CD14-positive monocyte (primary cell): Measurements from ENCODE around the gene ARHGEF25. TPM values are rescaled to one million over a fixed set of nuclear protein-coding genes. Genes with fewer than 3 reads are reported as not detected.

Experiments used
- DNase-seq, 3 donors: peaks; one replicate each; pipeline ENCODE4 v3.0.0-alpha.2; 2011 to 2022
- H2AFZ ChIP-seq: 2 replicates; pipeline ENCODE4 v1.6.0; 2012; ENCODE audit warnings: mild to moderate bottlenecking, low read depth, low read length, inconsistent platforms; ENCODE audit not compliant: insufficient read depth, poor library complexity, severe bottlenecking
- H3K27ac ChIP-seq, 2 donors: 1 replicate in 1 of 2; 2 replicates in 1 of 2; pipeline ENCODE4 v1.5.1; 2012 to 2013; ENCODE audit warnings: low read length in 2 of 2, control low read depth in 1 of 2, inconsistent platforms in 1 of 2, low read depth in 1 of 2, mild to moderate bottlenecking in 1 of 2
- H3K27me3 ChIP-seq, 2 donors: one replicate each; pipeline versions ENCODE4 v1.6.0 to v1.6.1; 2011 to 2013; ENCODE audit warnings: low read length in 2 of 2; ENCODE audit not compliant: control insufficient read depth in 2 of 2, insufficient read depth in 2 of 2
- H3K36me3 ChIP-seq, 2 donors: replicated peaks in 1 of 2; 1 replicate in 1 of 2; 2 replicates in 1 of 2; pipeline versions ENCODE4 v1.5.1 to v1.6.1; 2012 to 2013; ENCODE audit warnings: low read length in 2 of 2, control low read depth in 1 of 2, inconsistent platforms in 1 of 2, mild to moderate bottlenecking in 1 of 2; ENCODE audit not compliant: insufficient read depth in 2 of 2, control insufficient read depth in 1 of 2
- H3K4me1 ChIP-seq, 2 donors: 1 replicate in 1 of 2; 2 replicates in 1 of 2; pipeline versions ENCODE4 v1.5.1 to v1.6.1; 2012 to 2013; ENCODE audit warnings: low read length in 2 of 2, control low read depth in 1 of 2, inconsistent platforms in 1 of 2, mild to moderate bottlenecking in 1 of 2, moderate library complexity in 1 of 2; ENCODE audit not compliant: insufficient read depth in 2 of 2, control insufficient read depth in 1 of 2
- H3K4me2 ChIP-seq: replicated peaks from 2 replicates; pipeline ENCODE3; 2012; ENCODE audit warnings: low read length, moderate library complexity, mild to moderate bottlenecking; ENCODE audit not compliant: poor library complexity, severe bottlenecking; ENCODE audit errors: extremely low read depth
- H3K4me3 ChIP-seq, 3 experiments: fragments of 200-600 bp in 1 of 3; sonication (generic) in 1 of 3; replicated peaks in 1 of 3; 1 replicate in 2 of 3; 2 replicates in 1 of 3; pipeline ENCODE4 v1.5.1; 2011 to 2013; ENCODE audit warnings: low read length in 3 of 3, mild to moderate bottlenecking in 3 of 3, control low read depth in 2 of 3, low read depth in 2 of 3, inconsistent platforms in 1 of 3, moderate library complexity in 1 of 3
- H3K79me2 ChIP-seq: 2 replicates; pipeline ENCODE4 v1.6.0; 2012; ENCODE audit warnings: mild to moderate bottlenecking, control low read depth, inconsistent platforms, low read length, moderate library complexity; ENCODE audit not compliant: insufficient read depth
- H3K9ac ChIP-seq: 2 replicates; pipeline ENCODE4 v1.6.0; 2017; ENCODE audit warnings: low read length, mild to moderate bottlenecking; ENCODE audit not compliant: insufficient read depth, poor library complexity, severe bottlenecking
- H3K9me3 ChIP-seq, 2 donors: replicated peaks in 1 of 2; 1 replicate in 1 of 2; 2 replicates in 1 of 2; pipeline versions ENCODE4 v1.5.1 to v1.6.1; 2012 to 2013; ENCODE audit warnings: low read length in 2 of 2, control low read depth in 1 of 2; ENCODE audit not compliant: control insufficient read depth in 1 of 2, insufficient read depth in 1 of 2
- H4K20me1 ChIP-seq: 2 replicates; pipeline ENCODE4 v1.6.0; 2012; ENCODE audit warnings: mild to moderate bottlenecking, low read length, control low read depth, moderate library complexity; ENCODE audit not compliant: insufficient read depth
- H3K27ac Mint-ChIP-seq, 7 donors: one replicate each; pipeline ENCODE4 v1.8.0; 2020; ENCODE audit warnings: mild to moderate bottlenecking in 7 of 7, mixed read lengths in 7 of 7, moderate library complexity in 6 of 7, inconsistent platforms in 2 of 7
- H3K27me3 Mint-ChIP-seq, 3 donors: one replicate each; pipeline ENCODE4 v1.8.0; 2021 to 2022; ENCODE audit warnings: low read depth in 3 of 3, mild to moderate bottlenecking in 3 of 3, mixed read lengths in 3 of 3, moderate library complexity in 3 of 3, inconsistent platforms in 1 of 3
- H3K36me3 Mint-ChIP-seq, 2 donors: one replicate each; pipeline ENCODE4 v1.8.0; 2020; ENCODE audit warnings: mixed read lengths in 2 of 2, inconsistent platforms in 1 of 2, mild to moderate bottlenecking in 1 of 2
- H3K4me1 Mint-ChIP-seq: one replicate; pipeline ENCODE4 v1.8.0; 2020; ENCODE audit warnings: mild to moderate bottlenecking, mixed read lengths
- H3K4me3 Mint-ChIP-seq, 2 donors: one replicate each; pipeline ENCODE4 v1.8.0; 2020; ENCODE audit warnings: mild to moderate bottlenecking in 2 of 2, mixed read lengths in 2 of 2, moderate library complexity in 1 of 2
- H3K9me3 Mint-ChIP-seq, 7 donors: one replicate each; pipeline ENCODE4 v1.8.0; 2020 to 2022; ENCODE audit warnings: mixed read lengths in 7 of 7, mild to moderate bottlenecking in 6 of 7, moderate library complexity in 6 of 7, inconsistent platforms in 2 of 7
- WGBS: methylation state at CpG from one replicate; pipeline ENCODE4 v1.1.5; 2013; ENCODE audit warnings: missing lambda C conversion rate; ENCODE audit not compliant: insufficient coverage; 5-methylcytosine and 5-hydroxymethylcytosine counted together
- intact Hi-C, 2 donors: fragments of 100-400 bp; cut with micrococcal nuclease; formaldehyde crosslinking; loops; one replicate each; pipeline versions ENCODE4 v1.15.0 to v1.15.1; 2023
- polyA plus RNA-seq, 3 donors: library from polyadenylated mRNA; depleted of rRNA in 1 of 3; unstranded in 2 of 3; stranded (reverse) in 1 of 3; fragments of 300-500 nt in 2 of 3; fragments of >200 nt in 1 of 3; fragmentation: Illumina TruSeq in 2 of 3; gene quantifications; 1 replicate in 2 of 3; 2 replicates in 1 of 3; pipeline ENCODE4 v1.2.3, GENCODE V29; 2012 to 2021
- TF ChIP-seq, protein P1 (sequence below): fragments of 200-600 bp; IDR thresholded peaks from one replicate; pipeline ENCODE4 v1.8.0; 2022; ENCODE audit warnings: antibody characterized with exemption, mild to moderate bottlenecking

The ARHGEF25 gene
- polyA plus RNA-seq, 3 donors = not detected

DNA sequence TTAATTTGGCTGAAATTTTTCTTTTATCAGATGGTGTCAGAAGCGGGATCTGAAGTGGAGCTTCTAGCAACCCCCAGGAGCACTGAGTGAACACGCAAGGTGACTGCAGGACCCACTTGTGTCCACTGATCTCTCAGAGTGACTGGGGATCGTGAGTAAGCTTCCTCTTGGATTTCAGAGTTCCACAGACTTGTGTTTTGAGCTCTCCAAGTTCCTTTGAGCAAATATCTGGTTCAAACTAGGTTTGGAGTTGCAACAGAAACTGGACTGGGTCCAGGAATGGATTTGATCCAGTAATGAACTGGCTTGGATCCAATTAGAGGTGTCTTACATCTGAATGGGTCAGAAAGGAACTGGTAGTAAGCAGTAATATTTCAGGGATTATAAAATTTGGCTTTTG, 46.5 kb downstream of the ARHGEF25 start:
- TF ChIP-seq, protein P1, sequence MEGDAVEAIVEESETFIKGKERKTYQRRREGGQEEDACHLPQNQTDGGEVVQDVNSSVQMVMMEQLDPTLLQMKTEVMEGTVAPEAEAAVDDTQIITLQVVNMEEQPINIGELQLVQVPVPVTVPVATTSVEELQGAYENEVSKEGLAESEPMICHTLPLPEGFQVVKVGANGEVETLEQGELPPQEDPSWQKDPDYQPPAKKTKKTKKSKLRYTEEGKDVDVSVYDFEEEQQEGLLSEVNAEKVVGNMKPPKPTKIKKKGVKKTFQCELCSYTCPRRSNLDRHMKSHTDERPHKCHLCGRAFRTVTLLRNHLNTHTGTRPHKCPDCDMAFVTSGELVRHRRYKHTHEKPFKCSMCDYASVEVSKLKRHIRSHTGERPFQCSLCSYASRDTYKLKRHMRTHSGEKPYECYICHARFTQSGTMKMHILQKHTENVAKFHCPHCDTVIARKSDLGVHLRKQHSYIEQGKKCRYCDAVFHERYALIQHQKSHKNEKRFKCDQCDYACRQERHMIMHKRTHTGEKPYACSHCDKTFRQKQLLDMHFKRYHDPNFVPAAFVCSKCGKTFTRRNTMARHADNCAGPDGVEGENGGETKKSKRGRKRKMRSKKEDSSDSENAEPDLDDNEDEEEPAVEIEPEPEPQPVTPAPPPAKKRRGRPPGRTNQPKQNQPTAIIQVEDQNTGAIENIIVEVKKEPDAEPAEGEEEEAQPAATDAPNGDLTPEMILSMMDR = no peak
- Histone ChIP-seq H3K4me1 (no peaks in the 10 kb centered on the region), H4K20me1 (no peaks in the 10 kb centered on the region), H3K4me3 (no peak overlapping the region), H3K79me2 (no peaks in the 10 kb centered on the region), H3K9me3 (peaks cover 15 to 18% of the 10 kb centered on the region in 2 donors), H3K27ac (no peak overlapping the region), H3K36me3 (no peaks in the 10 kb centered on the region), H3K27me3 (no peaks in the 10 kb centered on the region), H3K4me2 (no peak overlapping the region), H3K9ac (no peak overlapping the region), H2AFZ (no peak overlapping the region)
- no peak overlapping the region for H3K27ac Mint-ChIP-seq
- WGBS = 100% methylated on average over 1 of the region's 3 CpGs
- DNase-seq = no peak
- peaks cover 9 to 35% (median 28%) of the 10 kb centered on the region in 7 donors for H3K9me3 Mint-ChIP-seq
- no peaks in the 10 kb centered on the region for H3K4me1 Mint-ChIP-seq
- H3K36me3 Mint-ChIP-seq = no peaks in the 10 kb centered on the region
- H3K27me3 Mint-ChIP-seq = peaks cover 0 to 13% (median 13%) of the 10 kb centered on the region in 3 donors
- no peak overlapping the region for H3K4me3 Mint-ChIP-seq
- intact Hi-C loops = no loop called here

DNA sequence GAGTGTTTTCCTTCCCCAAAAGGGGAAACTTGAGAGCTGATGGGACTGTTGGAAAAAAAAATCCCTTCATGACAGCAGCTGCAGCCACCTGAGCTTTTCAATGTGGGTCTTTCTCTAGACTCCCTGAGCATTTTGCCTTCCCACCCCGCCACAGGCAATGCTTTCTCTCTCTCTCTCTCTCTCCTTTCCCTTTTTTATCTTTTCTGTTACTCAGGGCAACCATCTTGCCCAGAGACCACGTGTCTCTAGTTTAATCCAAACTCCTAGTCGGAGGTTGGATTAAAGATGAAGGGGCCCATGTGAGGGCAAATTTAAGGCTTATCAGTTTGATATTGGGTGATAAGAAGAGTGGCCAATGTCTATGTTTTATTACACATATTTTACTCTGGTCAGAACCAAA, 47.7 kb downstream of the ARHGEF25 start:
- Histone ChIP-seq H3K27ac (no peak overlapping the region), H3K27me3 (no peaks in the 10 kb centered on the region), H3K9me3 (peaks cover 14 to 18% of the 10 kb centered on the region in 2 donors), H2AFZ (no peak overlapping the region), H3K36me3 (no peaks in the 10 kb centered on the region), H3K4me3 (no peak overlapping the region), H3K9ac (no peak overlapping the region), H3K4me2 (no peak overlapping the region), H3K4me1 (no peaks in the 10 kb centered on the region), H3K79me2 (no peaks in the 10 kb centered on the region), H4K20me1 (no peaks in the 10 kb centered on the region)
- no peaks in the 10 kb centered on the region for H3K4me1 Mint-ChIP-seq
- no peak overlapping the region for H3K27ac Mint-ChIP-seq
- WGBS = 100% methylated on average over 1 of the region's 3 CpGs
- TF ChIP-seq, protein P1 = no peak
- intact Hi-C loops = no loop called here
- H3K36me3 Mint-ChIP-seq = no peaks in the 10 kb centered on the region
- H3K27me3 Mint-ChIP-seq = peaks cover 0 to 13% (median 13%) of the 10 kb centered on the region in 3 donors
- no peak for DNase-seq
- no peak overlapping the region for H3K4me3 Mint-ChIP-seq
- peaks cover 12 to 33% (median 26%) of the 10 kb centered on the region in 7 donors for H3K9me3 Mint-ChIP-seq
